A549 (cell line): Measurements from ENCODE around the gene LRSAM1. TPM values are rescaled to one million over a fixed set of nuclear protein-coding genes. Genes with fewer than 3 reads are reported as not detected.
A peak's percentile ranks its signal among the peaks of the same experiment; 100 is the strongest.

ENCODE experiments used
- ATAC-seq, 2 experiments: fragments of 200-7000 bp in 1 of 2; fragments of >200 bp in 1 of 2; cut with Nextera tagmentation in 1 of 2; cut with Tn5 transposase in 1 of 2; 3 replicates each; pipeline versions ENCODE4 v1.8.0 to v1.9.1; 2018 to 2020; ENCODE audit warnings: mild to moderate bottlenecking in 1 of 2, moderate library complexity in 1 of 2
- CTCF ChIA-PET: fragments of 300-600 bp; sonication (Branson Sonifier 250); formaldehyde crosslinking; extraction: SDS; loops from one replicate; lab custom pipeline; 2021; ENCODE audit warnings: antibody characterized with exemption, inconsistent platforms; lab: Yijun Ruan, JAX
- POLR2A ChIA-PET: fragments of 350-600 bp; formaldehyde crosslinking; extraction: SDS; loops from one replicate; lab custom pipeline; 2021; ENCODE audit warnings: antibody characterized with exemption, inconsistent platforms; lab: Yijun Ruan, JAX
- DNase-seq, 2 experiments: peaks; one replicate each; pipeline versions ENCODE4 v3.0.0 to v3.0.0-alpha.2; 2011 to 2016; ENCODE audit warnings: low read depth in 1 of 2, low spot score in 1 of 2
- FAIRE-seq: peaks from 2 replicates; lab custom pipeline; 2011; peaks lifted over from hg19 to GRCh38; lab: Jason Lieb, UNC
- H3K27ac ChIP-seq, 2 experiments: fragments of >200 bp; sonication (Bioruptor Twin); formaldehyde crosslinking; 3 replicates each; pipeline ENCODE4 v1.5.1; 2016 to 2017
- H3K4me1 ChIP-seq: fragments of >200 bp; sonication (Bioruptor Twin); formaldehyde crosslinking; 3 replicates; pipeline ENCODE4 v1.6.1; 2016
- H3K4me2 ChIP-seq: fragments of >200 bp; sonication (Bioruptor Twin); formaldehyde crosslinking; 3 replicates; pipeline ENCODE4 v1.6.1; 2016
- H3K4me3 ChIP-seq: fragments of >200 bp; sonication (Bioruptor Twin); formaldehyde crosslinking; 3 replicates; pipeline ENCODE4 v1.5.1; 2016
- H3K9me3 ChIP-seq: fragments of >200 bp; sonication (Bioruptor Twin); formaldehyde crosslinking; 3 replicates; pipeline ENCODE4 v1.6.1; 2016
- BHLHE40 ChIP-seq: IDR thresholded peaks from 2 replicates; pipeline ENCODE4 v1.6.1; 2012; ENCODE audit warnings: low read depth, low read length, inconsistent platforms
- CBX2 ChIP-seq: fragments of 200-600 bp; sonication (generic); IDR thresholded peaks from 2 replicates; pipeline ENCODE4 v1.6.1; 2016; ENCODE audit warnings: low read depth, mild to moderate bottlenecking, borderline replicate concordance
- CHD2 ChIP-seq: fragments of 150-350 bp; IDR thresholded peaks from 2 replicates; pipeline ENCODE4 v1.6.1; 2014; ENCODE audit warnings: low read length; ENCODE audit not compliant: partially characterized antibody
- CTCF ChIP-seq: fragments of >200 bp; sonication (Bioruptor Twin); formaldehyde crosslinking; IDR thresholded peaks from 3 replicates; pipeline ENCODE4 v1.5.1; 2016
- E2F6 ChIP-seq: IDR thresholded peaks from 2 replicates; pipeline ENCODE4 v1.6.1; 2012; ENCODE audit warnings: low read depth, borderline replicate concordance
- GATA3 ChIP-seq: IDR thresholded peaks from 2 replicates; pipeline ENCODE4 v1.6.1; 2012; ENCODE audit warnings: borderline replicate concordance
- KDM1A ChIP-seq: fragments of 200-600 bp; sonication (generic); IDR thresholded peaks from 2 replicates; pipeline ENCODE4 v1.6.1; 2016; ENCODE audit warnings: low read depth, mild to moderate bottlenecking
- MAFK ChIP-seq: fragments of 450-650 bp; IDR thresholded peaks from 2 replicates; pipeline ENCODE4 v1.6.1; 2014; ENCODE audit not compliant: partially characterized antibody
- MAZ ChIP-seq: fragments of 150-350 bp; IDR thresholded peaks from 2 replicates; pipeline ENCODE4 v1.6.1; 2014; ENCODE audit warnings: antibody characterized with exemption, low read depth, low read length, borderline replicate concordance
- NR3C1 ChIP-seq: fragments of >200 bp; sonication (Bioruptor Twin); formaldehyde crosslinking; IDR thresholded peaks from 3 replicates; pipeline ENCODE4 v1.6.1; 2017
- POLR2A ChIP-seq: IDR thresholded peaks from 2 replicates; pipeline ENCODE4 v1.6.1; 2012; ENCODE audit warnings: mild to moderate bottlenecking, low read length
- POLR2AphosphoS2 ChIP-seq: conservative IDR thresholded peaks from 2 replicates; pipeline ENCODE4 v1.6.1; 2012; ENCODE audit warnings: low read length, improper control_type of control experiment, inconsistent platforms
- RAD21 ChIP-seq, 2 experiments: fragments of >200 bp in 1 of 2; sonication (Bioruptor Twin) in 1 of 2; formaldehyde crosslinking in 1 of 2; IDR thresholded peaks in 1 of 2; conservative IDR thresholded peaks in 1 of 2; 2 replicates in 1 of 2; 3 replicates in 1 of 2; pipeline ENCODE4 v1.6.1; 2012 to 2018; ENCODE audit warnings: inconsistent platforms in 1 of 2
- SMC3 ChIP-seq: fragments of >200 bp; sonication (Bioruptor Twin); formaldehyde crosslinking; IDR thresholded peaks from 3 replicates; pipeline ENCODE4 v1.6.1; 2018; ENCODE audit warnings: inconsistent platforms
- TP53 ChIP-seq: fragments of 250-450 bp; sonication (Bioruptor Pico); IDR thresholded peaks from 2 replicates; pipeline ENCODE4 v1.5.0; 2021; ENCODE audit warnings: mild to moderate bottlenecking, moderate library complexity
- WGBS: methylation state at CpG from one replicate; pipeline ENCODE4 v1.1.6; 2017; ENCODE audit errors: missing lambda C conversion rate; 5-methylcytosine and 5-hydroxymethylcytosine counted together
- polyA plus RNA-seq, 4 experiments: library from polyadenylated mRNA; depleted of rRNA in 3 of 4; stranded (reverse); fragments of >200 nt; fragmentation: RNase III in 1 of 4; extraction: RNeasy Plus Mini Kit Qiagen cat#74134 plus additional on column Dnase treatment in 1 of 4; gene quantifications; 2 replicates in 3 of 4; 3 replicates in 1 of 4; pipeline ENCODE4 v1.2.3, GENCODE V29; 2011 to 2017

Gene LRSAM1
- polyA plus RNA-seq, 2 of the 4 experiments (the other 2 are of a cell fraction): 5.1 to 10.0 TPM

- TF ChIP-seq RAD21 (conservative IDR thresholded peaks at IDR 0.05 in 1 of 2, IDR thresholded peaks at IDR 0.05 in 1 of 2) (peak; percentile 57 to 58; a peak in 4 of 5 replicates), CTCF (peak; percentile 54), KDM1A (no peak), SMC3 (peak; percentile 79)
- H3K4me1 ChIP-seq: peaks cover 24% of the 10 kb centered on the region
- CTCF ChIA-PET: interaction anchor here (1.0 to 36.3 kb wide), 26 partner anchors 9 to 418 kb away, joined by 3 to 821 read pairs (median 8); partner anchors contain the start of genes ENG, TOR2A and ZNF79
- peak overlapping the region; percentile 3 to 79; a peak in 5 of 6 replicates for H3K27ac ChIP-seq
- no peaks in the 10 kb centered on the region for H3K9me3 ChIP-seq
- FAIRE-seq: no peak
- WGBS: 79% methylated on average over 11 of the region's 16 CpGs
- peak; percentile 60 to 62 for DNase-seq
- H3K4me3 ChIP-seq: no peak overlapping the region
- ATAC-seq: peak; percentile 71 to 83
- no peak overlapping the region for H3K4me2 ChIP-seq
- POLR2A ChIA-PET: interaction anchor here (0.7 kb wide), 1 partner anchor 40 kb away, joined by 3 read pairs; no protein-coding TSS in a partner anchor
These were observed 54.2 kb downstream of the LRSAM1 start for GRCh38 chr9:127505396-127506116.

GRCh38 chr9:127506117-127506813, 55.0 kb downstream of the LRSAM1 start:
- ChIA-PET POLR2A (no interaction called here), CTCF (interaction anchor here (1.0 to 36.3 kb wide), 12 partner anchors 11 to 414 kb away, joined by 3 to 821 read pairs (median 54); partner anchors contain the start of gene TOR2A)
- peak; percentile 37 to 38; a peak in 4 of 6 replicates for ATAC-seq
- Histone ChIP-seq H3K27ac (peak overlapping the region; percentile 41 to 79; a peak in 4 of 6 replicates), H3K4me2 (peak overlapping the region; percentile 21; the same call in 1 of the 3 replicates), H3K9me3 (no peaks in the 10 kb centered on the region), H3K4me3 (no peak overlapping the region), H3K4me1 (peaks cover 24% of the 10 kb centered on the region)
- no peak for FAIRE-seq
- no peak for DNase-seq
- WGBS: 90% methylated on average over 6 of the region's 12 CpGs
- TF ChIP-seq CHD2 (no peak), TP53 (CRISPR knock-in tag) (no peak)

GRCh38 chr9:127506814-127507750, 55.8 kb downstream of the LRSAM1 start:
- 77% methylated on average over 23 of the region's 42 CpGs for WGBS
- Histone ChIP-seq H3K9me3 (no peaks in the 10 kb centered on the region), H3K4me2 (no peak overlapping the region), H3K27ac (peak overlapping the region; percentile 41 to 79; a peak in 4 of 6 replicates), H3K4me3 (no peak overlapping the region), H3K4me1 (peaks cover 24% of the 10 kb centered on the region)
- ChIA-PET CTCF (interaction anchor here (0.7 to 36.3 kb wide), 21 partner anchors 10 to 414 kb away, joined by 3 to 821 read pairs (median 6); partner anchors contain the start of gene TOR2A), POLR2A (no interaction called here)
- TF ChIP-seq BHLHE40 (no peak), POLR2A (no peak), TP53 (CRISPR knock-in tag) (no peak), POLR2AphosphoS2 (no peak), NR3C1 (no peak), E2F6 (no peak), MAZ (no peak), CBX2 (no peak), GATA3 (no peak), MAFK (no peak)
- FAIRE-seq (no peak), DNase-seq (no peak), ATAC-seq (peak; percentile 3 to 4; a peak in 3 of 6 replicates)
